CD8-positive, alpha-beta memory T cell (primary cell): ENCODE measurements around the gene TIMP2. TPM values are rescaled to one million over a fixed set of nuclear protein-coding genes. Genes with fewer than 3 reads are reported as not detected.
A peak's percentile ranks its signal among the peaks of the same experiment; 100 is the strongest.

Source experiments
- CTCF ChIA-PET: fragments of 350-600 bp; sonication (Branson Sonifier 250); formaldehyde crosslinking; loops from one replicate; lab custom pipeline; 2021; ENCODE audit warnings: antibody characterized with exemption; lab: Charles Lee
- POLR2A ChIA-PET: fragments of 350-600 bp; sonication (Branson Sonifier 250); formaldehyde crosslinking; loops from one replicate; lab custom pipeline; 2021; ENCODE audit warnings: antibody characterized with exemption; lab: Charles Lee
- DNase-seq, 5 donors: peaks; one replicate each; pipeline versions ENCODE4 v3.0.0 to v3.0.0-alpha.2; 2020 to 2022; ENCODE audit warnings: mixed read lengths in 1 of 5
- H3K27ac ChIP-seq: one replicate; pipeline ENCODE4 v1.7.0; 2013; ENCODE audit warnings: low read depth, mild to moderate bottlenecking, low read length, moderate library complexity
- H3K27me3 ChIP-seq: 2 replicates; pipeline ENCODE4 v1.7.0; 2013; ENCODE audit warnings: low read length, mild to moderate bottlenecking; ENCODE audit not compliant: insufficient read depth, poor library complexity, severe bottlenecking
- H3K36me3 ChIP-seq: 2 replicates; pipeline ENCODE4 v1.7.0; 2013; ENCODE audit warnings: mild to moderate bottlenecking, low read length, moderate library complexity; ENCODE audit not compliant: insufficient read depth
- H3K4me1 ChIP-seq: 2 replicates; pipeline ENCODE4 v1.7.0; 2013; ENCODE audit warnings: mild to moderate bottlenecking, low read length, moderate library complexity; ENCODE audit not compliant: insufficient read depth
- H3K4me3 ChIP-seq: 2 replicates; pipeline ENCODE4 v1.7.0; 2013; ENCODE audit warnings: mild to moderate bottlenecking, low read length
- H3K9me3 ChIP-seq: 2 replicates; pipeline ENCODE4 v1.7.0; 2013; ENCODE audit warnings: mild to moderate bottlenecking, low read length
- H3K27ac Mint-ChIP-seq, 8 donors: one replicate each; pipeline ENCODE4 v1.8.0; 2020 to 2021; ENCODE audit warnings: mixed read lengths in 8 of 8, mild to moderate bottlenecking in 6 of 8, inconsistent platforms in 3 of 8, moderate library complexity in 3 of 8
- H3K27me3 Mint-ChIP-seq, 2 donors: one replicate each; pipeline ENCODE4 v1.8.0; 2020 to 2021; ENCODE audit warnings: mixed read lengths in 2 of 2, mild to moderate bottlenecking in 1 of 2, moderate library complexity in 1 of 2
- H3K36me3 Mint-ChIP-seq, 3 donors: one replicate each; pipeline ENCODE4 v1.8.0; 2020 to 2021; ENCODE audit warnings: mixed read lengths in 3 of 3, inconsistent platforms in 1 of 3, mild to moderate bottlenecking in 1 of 3
- H3K4me1 Mint-ChIP-seq, 3 donors: one replicate each; pipeline ENCODE4 v1.8.0; 2020 to 2021; ENCODE audit warnings: mixed read lengths in 3 of 3, inconsistent platforms in 1 of 3, mild to moderate bottlenecking in 1 of 3
- H3K4me3 Mint-ChIP-seq, 7 donors: one replicate each; pipeline ENCODE4 v1.8.0; 2020 to 2021; ENCODE audit warnings: mixed read lengths in 7 of 7, mild to moderate bottlenecking in 6 of 7, moderate library complexity in 4 of 7, inconsistent platforms in 2 of 7
- H3K9me3 Mint-ChIP-seq, 5 donors: one replicate each; pipeline ENCODE4 v1.8.0; 2020 to 2022; ENCODE audit warnings: mixed read lengths in 5 of 5, mild to moderate bottlenecking in 3 of 5, moderate library complexity in 2 of 5, inconsistent platforms in 1 of 5
- polyA plus RNA-seq: library from polyadenylated mRNA; unstranded; fragments of 300-500 nt; fragmentation: Illumina TruSeq; gene quantifications from one replicate; pipeline ENCODE4 v1.2.3, GENCODE V29; 2021
- total RNA-seq, 2 experiments: library from RNA; stranded (reverse); gene quantifications; one replicate each; pipeline ENCODE4 v1.2.3, GENCODE V29; 2021

The TIMP2 gene
- total and polyA plus RNA-seq, 3 experiments from 2014 or later = 0.08 to 1.6 (median 1.3) TPM

DNA sequence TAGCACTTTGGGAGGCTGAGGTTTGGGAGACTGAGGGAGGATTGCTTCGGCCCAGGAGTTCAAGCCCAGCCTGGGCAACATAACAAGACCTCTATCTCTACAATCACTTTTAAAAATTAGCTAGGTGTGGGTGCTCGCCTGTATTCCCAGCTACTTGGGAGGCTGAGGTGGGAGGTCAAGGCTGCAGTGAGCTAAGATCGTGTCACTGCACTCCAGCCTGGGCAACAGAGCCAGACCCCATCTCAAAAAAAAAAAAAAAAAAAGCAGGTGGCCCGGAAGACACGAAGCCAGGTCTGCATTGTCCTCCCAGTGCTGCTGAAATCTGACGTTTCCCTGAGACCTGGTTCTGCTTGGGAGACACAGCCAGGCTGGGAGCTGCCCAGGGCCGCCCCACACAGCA, 18.8 kb upstream of the TIMP2 start:
- H3K27ac Mint-ChIP-seq = no peak overlapping the region
- H3K4me1 ChIP-seq = no peaks in the 10 kb centered on the region
- no peak overlapping the region for H3K27ac ChIP-seq
- no peaks in the 10 kb centered on the region for H3K9me3 ChIP-seq
- no peak for DNase-seq
- peaks cover 8 to 33% of the 10 kb centered on the region in 2 donors for H3K27me3 Mint-ChIP-seq
- ChIA-PET CTCF (no interaction called here), POLR2A (no interaction called here)
- no peaks in the 10 kb centered on the region for H3K36me3 Mint-ChIP-seq
- no peaks in the 10 kb centered on the region for H3K9me3 Mint-ChIP-seq
- H3K27me3 ChIP-seq = no peaks in the 10 kb centered on the region
- no peak overlapping the region for H3K4me3 Mint-ChIP-seq
- H3K4me1 Mint-ChIP-seq = no peaks in the 10 kb centered on the region
- H3K4me3 ChIP-seq = no peak overlapping the region
- H3K36me3 ChIP-seq = no peaks in the 10 kb centered on the region

DNA sequence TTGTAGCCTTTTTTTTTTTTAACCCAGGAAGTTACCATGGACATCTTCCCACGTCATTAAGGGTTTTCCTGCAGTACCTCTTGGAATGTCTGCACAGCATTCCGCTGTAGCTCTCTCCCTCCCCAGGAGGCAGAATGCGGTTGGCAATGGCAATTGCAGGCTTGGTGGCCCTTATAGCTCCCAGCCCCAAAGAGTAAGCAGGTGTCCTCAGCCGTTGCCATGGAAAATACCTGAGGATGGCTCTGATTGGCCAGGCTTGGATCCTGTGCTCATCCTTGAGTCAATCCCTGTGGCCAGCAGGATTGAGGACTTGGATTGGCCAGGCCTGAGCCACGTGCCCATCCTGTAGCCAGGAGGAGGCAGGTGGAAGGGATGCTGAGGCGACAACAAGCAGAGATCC, 15.5 kb upstream of the TIMP2 start:
- H3K27ac ChIP-seq = no peak overlapping the region
- no peaks in the 10 kb centered on the region for H3K27me3 ChIP-seq
- Mint-ChIP-seq H3K4me1 (no peaks in the 10 kb centered on the region), H3K27me3 (peaks cover 10 to 23% of the 10 kb centered on the region in 2 donors), H3K27ac (peak overlapping the region in 1 of 8 donors; percentile 50), H3K4me3 (no peak overlapping the region), H3K36me3 (no peaks in the 10 kb centered on the region), H3K9me3 (no peaks in the 10 kb centered on the region)
- ChIA-PET CTCF (no interaction called here), POLR2A (no interaction called here)
- H3K9me3 ChIP-seq = no peaks in the 10 kb centered on the region
- H3K36me3 ChIP-seq = no peaks in the 10 kb centered on the region
- no peaks in the 10 kb centered on the region for H3K4me1 ChIP-seq
- DNase-seq = no peak
- no peak overlapping the region for H3K4me3 ChIP-seq

DNA sequence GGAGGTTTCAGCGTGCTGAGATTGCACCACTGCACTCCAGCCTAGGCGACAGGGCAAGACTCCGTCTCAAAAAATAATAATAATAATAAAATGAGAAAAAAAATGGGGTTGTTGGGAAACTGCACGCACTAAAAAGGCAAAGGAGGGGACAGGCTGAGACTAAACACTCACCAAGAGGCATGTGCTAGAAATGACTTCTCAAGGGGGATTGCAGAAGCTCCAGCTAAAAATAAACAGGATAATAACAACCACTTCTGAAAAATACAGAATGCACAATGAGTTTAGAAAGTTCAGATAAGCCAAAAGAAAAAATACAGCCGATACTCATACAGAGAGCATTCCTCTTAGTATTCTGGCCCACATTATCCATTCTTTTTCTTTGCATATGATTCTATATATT, 15.1 kb upstream of the TIMP2 start:
- no peaks in the 10 kb centered on the region for H3K36me3 Mint-ChIP-seq
- DNase-seq = no peak
- POLR2A ChIA-PET = no interaction called here
- CTCF ChIA-PET = no interaction called here
- H3K27ac Mint-ChIP-seq = no peak overlapping the region
- H3K27me3 Mint-ChIP-seq = peaks cover 10 to 25% of the 10 kb centered on the region in 2 donors
- Histone ChIP-seq H3K36me3 (no peaks in the 10 kb centered on the region), H3K4me1 (no peaks in the 10 kb centered on the region), H3K4me3 (no peak overlapping the region), H3K27me3 (no peaks in the 10 kb centered on the region), H3K9me3 (no peaks in the 10 kb centered on the region), H3K27ac (no peak overlapping the region)
- no peaks in the 10 kb centered on the region for H3K4me1 Mint-ChIP-seq
- no peaks in the 10 kb centered on the region for H3K9me3 Mint-ChIP-seq
- H3K4me3 Mint-ChIP-seq = no peak overlapping the region

DNA sequence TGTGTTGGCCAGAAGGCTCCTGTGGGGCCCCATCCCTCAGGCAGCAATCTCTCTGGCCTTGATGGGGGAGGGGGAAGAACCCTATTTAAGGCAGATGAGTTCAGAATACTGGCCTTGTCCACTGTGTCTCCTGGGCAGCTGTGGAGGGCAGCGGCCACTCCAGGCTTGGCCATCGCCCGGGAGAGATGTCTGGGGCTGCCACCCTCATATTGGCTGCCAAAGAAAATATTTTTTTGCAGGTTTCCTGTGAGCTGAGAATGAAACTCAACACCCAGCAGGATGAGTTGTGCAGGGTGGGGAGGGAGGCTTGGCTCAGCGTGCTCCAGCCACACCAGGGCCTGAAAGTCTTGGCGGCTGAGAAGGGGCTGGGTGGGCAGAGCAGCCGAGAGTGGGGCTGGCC, 14.4 kb upstream of the TIMP2 start:
- H3K9me3 ChIP-seq = no peaks in the 10 kb centered on the region
- H3K4me3 Mint-ChIP-seq = no peak overlapping the region
- no peaks in the 10 kb centered on the region for H3K27me3 ChIP-seq
- CTCF ChIA-PET = no interaction called here
- POLR2A ChIA-PET = no interaction called here
- H3K9me3 Mint-ChIP-seq = no peaks in the 10 kb centered on the region
- no peak overlapping the region for H3K27ac ChIP-seq
- H3K4me1 ChIP-seq = no peaks in the 10 kb centered on the region
- peaks cover 10 to 22% of the 10 kb centered on the region in 2 donors for H3K27me3 Mint-ChIP-seq
- no peaks in the 10 kb centered on the region for H3K36me3 ChIP-seq
- H3K4me3 ChIP-seq = no peak overlapping the region
- H3K36me3 Mint-ChIP-seq = no peaks in the 10 kb centered on the region
- no peaks in the 10 kb centered on the region for H3K4me1 Mint-ChIP-seq
- peak overlapping the region in 1 of 8 donors; percentile 21 for H3K27ac Mint-ChIP-seq
- no peak for DNase-seq

DNA sequence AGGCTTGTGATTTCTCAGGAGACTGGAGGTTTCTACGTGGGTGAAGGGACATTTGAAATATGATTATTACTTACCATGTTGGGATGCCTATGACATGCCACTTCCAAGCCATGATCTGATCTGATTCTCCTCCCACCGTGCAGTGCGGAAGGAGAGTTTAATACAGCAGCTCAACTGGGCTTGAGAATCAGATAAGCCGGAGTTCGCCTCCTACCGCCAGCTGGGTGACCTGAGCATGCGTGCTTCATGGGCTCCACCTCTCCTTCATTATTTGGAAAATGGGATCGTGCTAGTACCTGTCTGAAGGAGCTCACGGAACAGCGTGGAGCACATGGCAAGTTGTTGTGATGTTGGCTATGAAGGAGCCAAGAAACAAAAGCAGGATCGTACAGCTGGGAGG, 12.4 kb upstream of the TIMP2 start:
- no peak overlapping the region for H3K4me3 Mint-ChIP-seq
- H3K4me1 ChIP-seq = peaks cover 4% of the 10 kb centered on the region
- no peak overlapping the region for H3K4me3 ChIP-seq
- H3K27ac Mint-ChIP-seq = no peak overlapping the region
- peaks cover 7 to 18% of the 10 kb centered on the region in 2 donors for H3K27me3 Mint-ChIP-seq
- H3K27me3 ChIP-seq = no peaks in the 10 kb centered on the region
- H3K36me3 Mint-ChIP-seq = no peaks in the 10 kb centered on the region
- no peak for DNase-seq
- H3K9me3 Mint-ChIP-seq = no peaks in the 10 kb centered on the region
- no peak overlapping the region for H3K27ac ChIP-seq
- no peaks in the 10 kb centered on the region for H3K9me3 ChIP-seq
- no peaks in the 10 kb centered on the region for H3K36me3 ChIP-seq
- POLR2A ChIA-PET = no interaction called here
- CTCF ChIA-PET = no interaction called here
- H3K4me1 Mint-ChIP-seq = peaks cover 5 to 14% (median 10%) of the 10 kb centered on the region in 3 donors

DNA sequence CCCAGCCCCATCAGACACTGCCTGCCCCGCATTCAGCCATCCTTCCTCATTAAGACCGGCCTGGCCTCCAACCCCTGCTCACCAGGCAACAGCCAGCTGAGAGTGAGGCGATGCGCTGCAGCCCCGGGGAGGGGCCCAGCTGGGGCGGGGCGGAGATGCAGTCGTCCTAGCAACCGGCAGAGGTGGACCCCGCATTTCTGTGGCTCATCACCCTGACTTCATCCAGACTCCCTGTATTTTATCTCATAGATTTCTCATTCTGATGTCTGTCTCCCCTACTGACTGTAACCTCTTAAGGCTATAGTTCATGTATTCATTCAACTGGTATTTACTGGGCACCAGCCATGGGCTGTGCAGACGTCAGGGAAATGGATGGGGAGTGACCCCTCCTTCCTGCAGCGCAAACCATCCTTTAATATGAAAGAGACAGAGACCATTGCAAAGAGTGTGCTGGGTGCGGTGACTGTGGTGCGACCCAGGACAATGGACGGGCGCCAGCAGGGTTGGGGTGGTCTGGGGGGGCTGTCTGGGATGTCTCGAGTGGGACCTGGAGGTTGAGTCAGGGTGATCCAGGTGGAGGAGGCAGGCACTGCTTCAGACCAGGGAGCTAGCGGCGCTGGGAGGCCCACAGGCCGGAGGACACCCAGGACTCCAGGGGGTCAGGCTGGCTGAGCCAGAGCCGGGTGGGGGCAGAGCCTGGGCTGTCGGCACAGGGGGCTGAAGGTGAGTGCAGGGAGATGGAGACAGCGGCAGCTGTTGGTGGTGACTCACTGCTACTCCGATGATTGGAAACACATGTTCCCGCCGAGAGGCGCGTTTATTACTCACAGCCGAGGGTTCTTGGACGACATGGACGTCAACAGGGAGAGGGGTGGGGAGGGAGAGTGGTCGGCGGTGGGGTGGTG, 10.5 kb upstream of the TIMP2 start:
- H3K4me1 ChIP-seq = peaks cover 4% of the 10 kb centered on the region
- H3K27me3 ChIP-seq = no peaks in the 10 kb centered on the region
- POLR2A ChIA-PET = no interaction called here
- CTCF ChIA-PET = no interaction called here
- DNase-seq = no peak
- H3K4me1 Mint-ChIP-seq = peaks cover 5 to 14% (median 10%) of the 10 kb centered on the region in 3 donors
- H3K27ac ChIP-seq = no peak overlapping the region
- H3K9me3 ChIP-seq = no peaks in the 10 kb centered on the region
- no peak overlapping the region for H3K4me3 Mint-ChIP-seq
- peak overlapping the region in 1 of 8 donors; percentile 26 for H3K27ac Mint-ChIP-seq
- peaks cover 3 to 14% of the 10 kb centered on the region in 2 donors for H3K27me3 Mint-ChIP-seq
- no peak overlapping the region for H3K4me3 ChIP-seq
- H3K9me3 Mint-ChIP-seq = no peaks in the 10 kb centered on the region
- no peaks in the 10 kb centered on the region for H3K36me3 Mint-ChIP-seq
- H3K36me3 ChIP-seq = no peaks in the 10 kb centered on the region

DNA sequence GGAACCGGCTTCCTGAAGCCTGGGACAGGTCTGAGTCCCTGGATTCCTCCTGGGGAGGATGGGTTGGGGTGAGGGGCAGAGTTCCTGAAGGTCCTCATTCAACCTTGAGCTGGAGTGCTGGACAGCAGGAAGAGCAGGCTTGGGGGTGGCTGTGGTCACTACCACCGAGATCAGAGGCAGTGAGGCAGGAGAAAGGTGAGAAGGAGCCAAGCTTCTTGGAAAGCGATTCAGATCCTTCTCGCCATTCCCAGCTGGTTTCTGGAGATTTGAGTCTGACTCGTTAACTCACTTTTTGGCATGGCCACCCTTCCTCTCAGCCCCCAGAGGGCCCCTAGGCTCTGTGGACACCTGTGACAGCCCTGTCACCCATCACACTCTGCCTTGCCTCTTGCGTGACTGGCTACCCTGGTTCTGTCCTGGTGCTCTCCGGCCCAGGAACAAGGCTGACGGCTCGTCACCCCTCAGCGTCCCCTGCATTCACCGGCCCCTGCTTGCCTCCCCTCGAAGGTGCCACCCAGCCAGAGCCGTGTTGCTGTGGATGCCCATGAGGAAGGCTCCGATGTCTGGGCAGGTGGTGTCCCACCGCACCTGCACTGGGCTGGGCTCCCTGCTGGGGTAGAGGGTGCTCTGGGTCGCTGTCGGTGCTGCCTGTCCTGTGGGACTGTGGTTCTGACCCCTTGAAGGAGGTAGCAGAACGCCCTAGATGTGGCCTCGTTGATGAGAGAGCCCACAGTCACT, 9.7 kb upstream of the TIMP2 start:
- ChIA-PET CTCF (no interaction called here), POLR2A (no interaction called here)
- Mint-ChIP-seq H3K27ac (no peak overlapping the region), H3K4me1 (peaks cover 5 to 14% (median 10%) of the 10 kb centered on the region in 3 donors), H3K9me3 (no peaks in the 10 kb centered on the region), H3K27me3 (peaks cover 3 to 11% of the 10 kb centered on the region in 2 donors), H3K36me3 (no peaks in the 10 kb centered on the region), H3K4me3 (no peak overlapping the region)
- no peak overlapping the region for H3K4me3 ChIP-seq
- DNase-seq = no peak
- no peaks in the 10 kb centered on the region for H3K36me3 ChIP-seq
- H3K27ac ChIP-seq = no peak overlapping the region
- H3K27me3 ChIP-seq = no peaks in the 10 kb centered on the region
- H3K9me3 ChIP-seq = no peaks in the 10 kb centered on the region
- peaks cover 4% of the 10 kb centered on the region for H3K4me1 ChIP-seq

DNA sequence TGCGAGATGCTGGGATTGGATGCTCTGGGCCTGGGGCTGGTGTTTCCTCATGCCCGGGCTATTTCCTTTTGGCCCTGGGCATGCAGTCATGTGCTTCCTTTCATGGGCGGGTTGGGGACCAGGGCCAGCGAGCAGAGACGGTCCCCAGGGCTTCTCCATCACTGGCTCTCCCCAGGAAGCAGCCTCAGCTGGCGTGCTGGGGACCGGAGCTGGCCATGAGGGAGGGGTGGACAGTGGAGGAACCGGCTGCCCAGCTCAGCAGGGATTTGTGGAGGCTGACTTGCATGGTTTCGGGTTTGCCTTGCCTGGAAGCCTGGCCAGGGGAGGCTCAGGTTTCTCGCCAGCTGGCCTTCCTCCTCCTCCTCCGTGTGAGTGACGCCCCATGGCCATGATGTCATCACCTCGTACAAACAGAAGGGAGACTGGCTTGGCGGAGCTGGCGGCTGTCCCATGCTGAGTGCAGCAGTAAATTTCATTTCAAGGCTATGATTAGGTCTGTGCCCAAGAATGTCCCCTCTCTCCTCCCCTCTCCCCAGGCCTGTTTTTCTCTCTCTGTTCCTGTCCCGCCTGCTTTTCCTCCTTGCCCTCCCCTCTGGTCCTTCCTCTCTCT, 8.9 kb upstream of the TIMP2 start:
- Mint-ChIP-seq H3K4me3 (no peak overlapping the region), H3K9me3 (no peaks in the 10 kb centered on the region), H3K4me1 (peaks cover 5 to 14% (median 10%) of the 10 kb centered on the region in 3 donors), H3K27ac (peak overlapping the region in 2 of 8 donors; percentile 12 to 81), H3K36me3 (no peaks in the 10 kb centered on the region), H3K27me3 (peaks cover 6 to 9% of the 10 kb centered on the region in 2 donors)
- CTCF ChIA-PET = interaction anchor here (1.5 kb wide), 1 partner anchor 68 kb away, joined by 7 read pairs; no protein-coding TSS in a partner anchor
- H3K9me3 ChIP-seq = no peaks in the 10 kb centered on the region
- no peaks in the 10 kb centered on the region for H3K27me3 ChIP-seq
- no peak for DNase-seq
- H3K4me1 ChIP-seq = peaks cover 4% of the 10 kb centered on the region
- POLR2A ChIA-PET = no interaction called here
- no peak overlapping the region for H3K4me3 ChIP-seq
- no peak overlapping the region for H3K27ac ChIP-seq
- H3K36me3 ChIP-seq = no peaks in the 10 kb centered on the region
